Heart right ventricle (tissue), 16 donors: ENCODE results near the gene OTUB2. TPM values are rescaled to one million over a fixed set of nuclear protein-coding genes. Genes with fewer than 3 reads are reported as not detected.

Experiments used
- ATAC-seq, 8 donors: fragments of 200-7000 bp; cut with Tn5 transposase; one replicate each; pipeline ENCODE4 v1.9.1; 2020; ENCODE audit warnings: mild to moderate bottlenecking in 8 of 8, moderate library complexity in 8 of 8, moderate number of reproducible peaks in 1 of 8
- DNase-seq, 2 donors: peaks; one replicate each; pipeline ENCODE4 v3.0.0-alpha.2; 2020
- H3K27ac ChIP-seq, 10 donors: fragments of 200-600 bp; sonication (generic) in 2 of 10; one replicate each; pipeline versions ENCODE4 v1.5.0 to v1.8.0; 2020 to 2022; ENCODE audit warnings: mild to moderate bottlenecking in 3 of 10
- H3K27me3 ChIP-seq, 7 donors: fragments of 200-600 bp; one replicate each; pipeline ENCODE4 v1.8.0; 2021 to 2022; ENCODE audit warnings: mild to moderate bottlenecking in 2 of 7
- H3K36me3 ChIP-seq, 9 donors: fragments of 200-600 bp; sonication (generic) in 1 of 9; one replicate each; pipeline versions ENCODE4 v1.5.0 to v1.8.0; 2020 to 2022; ENCODE audit warnings: mild to moderate bottlenecking in 2 of 9
- H3K4me1 ChIP-seq, 9 donors: fragments of 200-600 bp; sonication (generic) in 1 of 9; one replicate each; pipeline versions ENCODE4 v1.5.0 to v1.8.0; 2020 to 2022; ENCODE audit warnings: mild to moderate bottlenecking in 4 of 9
- H3K4me3 ChIP-seq, 10 donors: fragments of 200-600 bp; sonication (generic) in 2 of 10; one replicate each; pipeline versions ENCODE4 v1.5.0 to v1.8.0; 2020 to 2022; ENCODE audit warnings: mild to moderate bottlenecking in 7 of 10, moderate library complexity in 2 of 10
- H3K9me3 ChIP-seq, 11 donors: fragments of 200-600 bp in 10 of 11; sonication (generic) in 2 of 11; one replicate each; pipeline versions ENCODE4 v1.5.0 to v1.8.0; 2013 to 2022; ENCODE audit warnings: mild to moderate bottlenecking in 2 of 11, control low read depth in 1 of 11, moderate library complexity in 1 of 11
- WGBS, 2 donors: extraction: QIAGEN DNeasy Blood & Tissue Kit; methylation state at CpG; one replicate each; pipeline ENCODE4 v1.1.7; 2013; ENCODE audit warnings: inconsistent platforms in 1 of 2; 5-methylcytosine and 5-hydroxymethylcytosine counted together
- intact Hi-C, 10 donors: fragments of 100-400 bp; cut with DNase I; formaldehyde crosslinking; loops; one replicate each; pipeline versions ENCODE4 v1.11.1 to v1.14.2; 2022
- polyA plus RNA-seq, 2 donors: library from polyadenylated mRNA; stranded (reverse); fragments of 200-250 nt; gene quantifications; one replicate each; pipeline ENCODE4 v1.2.3, GENCODE V29; 2013
- total RNA-seq, 10 donors: library from RNA; stranded (reverse); fragmentation: NEBNext Ultra II Directional in 3 of 10; extraction: Animal tissue kit (Norgen Biotek cat#: 25700) in 3 of 10; gene quantifications; one replicate each; pipeline versions ENCODE4 v1.2.1 to v1.2.4, GENCODE V29; 2021 to 2023
- TF ChIP-seq, protein P1 (sequence below), 9 donors: fragments of 200-600 bp; sonication (generic) in 2 of 9; IDR thresholded peaks; one replicate each; pipeline versions ENCODE4 v1.5.0 to v1.8.0; 2021 to 2022; ENCODE audit warnings: antibody characterized with exemption in 9 of 9, mild to moderate bottlenecking in 5 of 9, moderate library complexity in 1 of 9
- donor health status: Arrhythmogenic right ventricular cardiomyopathy.
- donor health status: ischemic (EF 13 %, LVEDD 7.1; RV severe dilation, severe dysfunction).
- donor health status: healthy with polysubstance abuse.
- donor health status: DM: no; HTN: yes; CAD: no.
- donor health status: DM: no; HTN: no; CAD: no.
- donor health status: ischemic (EF 25% LVEDD 6.9; RV normal size, moderate dysfunction).
- donor health status: ischemic (EF 25% LVEDD 5.7; RV mildly dilated, moderate dysfunction).
- donor health status: healthy.
- donor health status: DM: yes; HTN: yes; CAD: no.
- donor health status: Ischemic cardiomyopathy.
- donor health status: ischemic (EF 35%, LVEDD 5.7; RV mildly dilated, moderate dysfunction).
- donor health status: nonischemic (EF 11% LVEDD 7.7; RV severe dilation, severe dysfunction).
- donor health status: DM: yes; HTN: yes; CAD: no.
- donor health status: PGD.
- donor health status: ischemic (EF 29% LVEDD 5.4; RV normal size, mild dysfunction).
- donor health status: nonischemic (EF 23%, LVEDD 6.1; RV moderate dilation, normal function).

OTUB2 gene
- total and polyA plus RNA-seq, 12 donors: 0.07 to 0.37 (median 0.16) TPM; not detected in 1

DNA sequence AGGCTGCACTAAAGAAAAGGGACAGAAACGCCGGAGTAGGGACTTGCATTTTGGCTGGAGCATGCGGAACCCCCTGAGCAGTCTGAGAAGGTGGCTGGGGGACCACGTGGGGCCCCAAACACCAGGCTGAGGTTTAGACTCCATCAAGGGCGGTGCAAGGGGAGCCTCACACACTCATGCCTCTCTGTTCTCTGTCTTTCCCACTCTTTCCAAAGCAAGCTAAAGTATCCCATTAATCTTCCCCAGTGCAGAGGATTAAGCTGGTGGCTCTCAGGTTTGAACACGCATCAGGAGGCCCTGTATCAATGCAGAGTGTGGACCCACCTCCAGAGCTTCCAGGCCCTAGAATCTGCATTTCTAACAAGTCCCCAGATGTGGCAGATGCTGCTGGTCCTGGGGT lies 15.5 kb upstream of the OTUB2 start:
- H3K4me3 ChIP-seq: no peak overlapping the region
- intact Hi-C loops: no loop called here
- H3K4me1 ChIP-seq: peaks cover 0 to 6% (median 0%) of the 10 kb centered on the region in 9 donors
- no peaks in the 10 kb centered on the region for H3K9me3 ChIP-seq
- 82 to 94% methylated on average over 6 of the region's 6 CpGs for WGBS, 2 donors
- no peak overlapping the region for H3K27ac ChIP-seq
- no peak for ATAC-seq
- H3K36me3 ChIP-seq: no peaks in the 10 kb centered on the region
- no peak for DNase-seq
- peaks cover 0 to 13% (median 0%) of the 10 kb centered on the region in 7 donors for H3K27me3 ChIP-seq
- TF ChIP-seq, protein P1, sequence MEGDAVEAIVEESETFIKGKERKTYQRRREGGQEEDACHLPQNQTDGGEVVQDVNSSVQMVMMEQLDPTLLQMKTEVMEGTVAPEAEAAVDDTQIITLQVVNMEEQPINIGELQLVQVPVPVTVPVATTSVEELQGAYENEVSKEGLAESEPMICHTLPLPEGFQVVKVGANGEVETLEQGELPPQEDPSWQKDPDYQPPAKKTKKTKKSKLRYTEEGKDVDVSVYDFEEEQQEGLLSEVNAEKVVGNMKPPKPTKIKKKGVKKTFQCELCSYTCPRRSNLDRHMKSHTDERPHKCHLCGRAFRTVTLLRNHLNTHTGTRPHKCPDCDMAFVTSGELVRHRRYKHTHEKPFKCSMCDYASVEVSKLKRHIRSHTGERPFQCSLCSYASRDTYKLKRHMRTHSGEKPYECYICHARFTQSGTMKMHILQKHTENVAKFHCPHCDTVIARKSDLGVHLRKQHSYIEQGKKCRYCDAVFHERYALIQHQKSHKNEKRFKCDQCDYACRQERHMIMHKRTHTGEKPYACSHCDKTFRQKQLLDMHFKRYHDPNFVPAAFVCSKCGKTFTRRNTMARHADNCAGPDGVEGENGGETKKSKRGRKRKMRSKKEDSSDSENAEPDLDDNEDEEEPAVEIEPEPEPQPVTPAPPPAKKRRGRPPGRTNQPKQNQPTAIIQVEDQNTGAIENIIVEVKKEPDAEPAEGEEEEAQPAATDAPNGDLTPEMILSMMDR (IDR thresholded peaks at IDR 0.05): no peak

DNA sequence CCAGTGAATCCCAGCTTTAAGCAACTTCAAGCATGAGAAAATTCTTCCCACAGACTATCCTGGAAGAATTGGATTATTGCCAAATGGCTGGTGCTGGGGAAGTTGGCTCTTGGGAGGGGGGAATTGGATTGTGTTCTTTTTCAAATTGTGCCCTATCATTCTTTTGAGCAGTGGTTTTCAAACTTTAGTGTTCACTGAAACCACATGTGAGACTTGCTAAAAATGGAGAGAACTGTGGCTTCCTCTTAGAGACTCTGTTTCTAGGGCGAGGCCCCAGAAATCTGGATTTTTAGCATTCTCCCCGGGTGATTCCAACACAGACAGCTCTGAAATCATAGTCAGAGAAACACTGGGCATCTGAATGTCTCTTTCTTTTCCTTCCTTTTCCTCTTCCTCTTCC lies 14.3 kb upstream of the OTUB2 start:
- H3K9me3 ChIP-seq: no peaks in the 10 kb centered on the region
- H3K27ac ChIP-seq: no peak overlapping the region
- intact Hi-C loops: no loop called here
- H3K27me3 ChIP-seq: peaks cover 0 to 9% (median 0%) of the 10 kb centered on the region in 7 donors
- H3K36me3 ChIP-seq: no peaks in the 10 kb centered on the region
- no peak overlapping the region for H3K4me3 ChIP-seq
- peaks cover 0 to 6% (median 0%) of the 10 kb centered on the region in 9 donors for H3K4me1 ChIP-seq
- ATAC-seq: no peak
- 44 to 59% methylated on average over 2 of the region's 2 CpGs for WGBS, 2 donors
- no peak for DNase-seq
- TF ChIP-seq, protein P1 (IDR thresholded peaks at IDR 0.05): no peak

GRCh38 chr14:94014382-94014781 lies 11.8 kb upstream of the OTUB2 start:
- ATAC-seq: no peak
- H3K27ac ChIP-seq: no peak overlapping the region
- TF ChIP-seq, protein P1 (IDR thresholded peaks at IDR 0.05): no peak
- intact Hi-C loops: no loop called here
- H3K4me3 ChIP-seq: no peak overlapping the region
- H3K27me3 ChIP-seq: peaks cover 0 to 9% (median 0%) of the 10 kb centered on the region in 7 donors
- no peaks in the 10 kb centered on the region for H3K36me3 ChIP-seq
- 70 to 82% methylated on average over 6 of the region's 6 CpGs for WGBS, 2 donors
- H3K4me1 ChIP-seq: peaks cover 0 to 6% (median 0%) of the 10 kb centered on the region in 9 donors
- no peaks in the 10 kb centered on the region for H3K9me3 ChIP-seq
- no peak for DNase-seq

DNA sequence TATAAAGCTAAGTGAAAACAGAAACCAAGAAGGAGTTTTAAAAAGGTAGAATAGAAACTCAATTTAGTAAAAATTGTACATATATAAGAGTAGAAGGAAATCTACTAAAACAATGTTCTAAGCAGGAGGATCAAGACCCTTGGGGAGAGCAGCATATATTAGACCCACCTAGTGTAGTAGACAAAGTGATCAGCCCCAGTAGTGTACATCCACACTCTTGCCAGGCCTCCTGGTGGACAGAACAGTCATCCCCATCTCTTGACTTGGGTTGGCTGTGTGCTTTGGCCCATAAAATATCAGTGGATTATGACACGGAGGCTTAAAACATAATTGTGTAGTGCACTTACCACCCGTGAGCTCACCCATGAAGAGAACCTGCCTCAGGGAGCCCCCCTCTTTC lies 10.9 kb upstream of the OTUB2 start:
- Histone ChIP-seq H3K27me3 (peaks cover 0 to 9% (median 0%) of the 10 kb centered on the region in 7 donors), H3K36me3 (no peaks in the 10 kb centered on the region), H3K9me3 (no peaks in the 10 kb centered on the region), H3K4me1 (peaks cover 0 to 6% (median 0%) of the 10 kb centered on the region in 9 donors), H3K4me3 (no peak overlapping the region), H3K27ac (no peak overlapping the region)
- no peak for DNase-seq
- TF ChIP-seq, protein P1 (IDR thresholded peaks at IDR 0.05): no peak
- 92% methylated on average over 2 of the region's 2 CpGs for WGBS, 2 donors
- no peak for ATAC-seq
- intact Hi-C loops: no loop called here
